Hematopoietic multipotent progenitor cell treated with erythropoietin and hydrocortisone succinate and interleukin-3 and kit ligand, for 4 days (in vitro differentiated cells): ENCODE data around the gene ULBP1.
"Not testable (repeated sequence)": the region's sequence is repeated elsewhere in the genome, so short reads cannot be mapped to it uniquely, and the experiment has no call there.

Experiments
- DNase-seq: peaks from one replicate; pipeline ENCODE4 v3.0.0-alpha.2; 2015

Gene ULBP1

DNA sequence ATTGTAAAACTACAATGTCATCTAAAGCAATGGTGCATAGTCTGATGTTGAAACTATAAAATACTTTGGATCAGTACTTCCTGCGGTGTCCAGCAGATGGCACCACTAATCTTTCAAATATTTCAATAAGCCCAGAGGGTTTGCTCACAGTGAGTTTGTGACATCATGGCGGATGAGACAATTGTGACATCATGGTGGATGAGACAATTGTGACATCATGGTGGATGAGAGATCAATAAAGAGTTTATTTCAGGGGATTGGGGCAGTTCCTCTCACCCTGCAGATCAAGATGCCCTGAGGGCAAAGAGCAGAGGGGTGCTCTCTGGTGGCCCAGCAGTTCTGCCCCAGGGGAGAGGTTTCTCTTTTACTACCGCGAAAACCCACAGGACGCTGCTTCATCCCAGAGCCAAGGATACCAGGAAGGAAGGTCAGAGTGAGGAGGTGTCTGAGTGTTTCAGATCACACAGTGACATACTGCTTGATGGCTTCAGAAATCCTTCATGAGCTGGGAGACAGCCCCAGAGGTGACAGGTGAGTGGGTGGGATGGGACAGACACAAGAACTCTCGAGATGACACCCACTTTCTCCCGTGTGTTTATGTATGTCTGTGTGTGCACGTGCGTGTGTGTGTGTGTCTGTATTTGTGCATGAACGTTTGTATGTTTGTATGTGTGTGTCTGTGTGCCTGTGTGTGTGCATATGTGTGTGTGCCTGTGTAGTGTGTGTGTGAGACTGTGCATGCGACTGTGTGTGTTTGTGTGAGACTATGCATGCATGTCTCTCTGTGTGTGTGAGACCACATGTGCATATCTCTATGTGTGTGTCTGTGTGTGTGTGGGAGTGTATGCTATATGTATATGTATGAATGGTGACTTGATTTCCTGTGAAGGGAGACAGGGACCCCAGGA lies 29.2 kb upstream of the ULBP1 start:
- DNase-seq: peak; percentile 86

DNA sequence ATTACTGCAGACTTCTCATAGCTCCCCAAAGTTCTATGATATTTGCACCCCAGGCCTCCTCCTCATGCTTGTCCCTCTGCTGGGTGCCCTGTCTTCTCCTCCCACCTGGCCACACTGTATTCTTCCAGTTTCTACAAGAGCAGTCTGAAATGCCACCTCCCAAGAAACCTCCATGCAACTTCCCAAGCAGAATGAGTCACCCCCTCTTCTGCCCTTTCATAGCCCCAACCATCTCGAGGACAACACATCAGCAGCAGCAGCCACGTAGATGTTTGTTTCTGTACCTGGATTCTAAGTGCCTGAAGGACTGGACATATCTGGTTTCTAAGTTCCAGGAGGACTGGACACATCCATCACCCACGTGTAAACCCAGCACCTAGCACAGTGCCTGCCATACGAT lies 28.5 kb upstream of the ULBP1 start:
- no peak for DNase-seq

DNA sequence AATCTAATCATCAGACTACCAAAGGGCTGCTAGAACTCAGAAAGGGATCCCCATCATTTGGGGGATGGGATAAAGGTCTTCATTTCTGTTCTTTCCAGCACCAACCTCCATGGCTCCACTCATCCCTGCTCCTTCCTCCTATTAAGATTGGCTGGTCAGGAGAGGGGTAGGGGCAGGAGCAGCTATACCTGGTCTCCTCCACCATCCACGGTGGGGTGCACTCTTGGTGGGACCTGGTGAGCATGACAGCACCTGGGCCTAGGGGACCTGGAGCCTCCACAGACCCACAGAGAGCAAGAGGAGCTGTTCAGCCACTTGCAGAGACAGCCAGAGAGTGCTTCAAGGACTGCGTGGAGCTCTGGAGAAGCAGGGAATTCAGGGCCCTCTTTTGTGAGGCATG lies 28.1 kb upstream of the ULBP1 start:
- DNase-seq: no peak

DNA sequence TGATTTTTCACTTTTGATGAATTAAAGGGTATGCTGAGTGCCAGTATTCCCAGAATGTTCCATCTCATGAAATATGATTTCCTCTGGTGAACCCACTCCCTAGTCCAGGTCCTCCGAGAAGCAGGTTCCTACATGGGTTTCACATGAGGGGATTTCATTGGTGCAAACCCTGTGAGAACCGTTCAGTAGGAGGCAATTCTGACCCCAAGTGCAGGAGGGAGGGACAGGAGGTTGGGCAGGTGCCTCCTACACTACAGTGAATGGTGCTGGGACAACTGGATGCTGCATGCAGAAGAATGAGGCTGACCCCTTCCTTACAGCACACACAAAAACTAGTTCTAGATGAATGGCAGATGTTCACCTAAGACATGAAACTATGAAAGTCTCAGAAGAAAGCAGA lies 27.0 kb upstream of the ULBP1 start:
- no peak for DNase-seq

DNA sequence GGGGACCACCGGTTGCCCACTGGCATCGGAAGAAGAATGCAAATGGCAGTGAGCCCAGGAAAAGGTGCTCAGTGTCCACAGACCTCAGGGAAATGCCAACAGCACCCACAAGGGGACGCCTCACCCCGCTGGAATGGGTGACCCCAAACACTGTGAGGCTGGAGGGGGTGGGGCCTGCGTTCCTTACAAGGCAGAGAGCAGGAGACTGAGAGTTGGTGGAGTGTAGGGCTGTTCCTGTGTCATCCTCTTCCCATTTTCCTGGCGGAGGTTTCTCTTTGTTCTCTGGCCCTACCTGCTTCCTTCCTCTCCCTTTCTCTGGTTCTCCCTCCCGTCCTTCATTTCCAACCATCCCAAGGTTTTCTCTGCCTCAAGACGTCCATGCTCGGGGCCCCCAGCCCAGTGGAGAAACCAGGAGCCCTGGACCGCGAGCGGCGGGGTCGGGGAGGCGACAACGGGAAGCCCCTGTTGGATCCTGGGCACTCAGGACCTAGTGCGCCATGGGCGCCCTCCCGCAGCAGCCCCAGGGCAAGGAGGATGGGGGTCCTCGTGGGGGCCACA lies 25.7 kb upstream of the ULBP1 start:
- DNase-seq: not testable (repeated sequence)

DNA sequence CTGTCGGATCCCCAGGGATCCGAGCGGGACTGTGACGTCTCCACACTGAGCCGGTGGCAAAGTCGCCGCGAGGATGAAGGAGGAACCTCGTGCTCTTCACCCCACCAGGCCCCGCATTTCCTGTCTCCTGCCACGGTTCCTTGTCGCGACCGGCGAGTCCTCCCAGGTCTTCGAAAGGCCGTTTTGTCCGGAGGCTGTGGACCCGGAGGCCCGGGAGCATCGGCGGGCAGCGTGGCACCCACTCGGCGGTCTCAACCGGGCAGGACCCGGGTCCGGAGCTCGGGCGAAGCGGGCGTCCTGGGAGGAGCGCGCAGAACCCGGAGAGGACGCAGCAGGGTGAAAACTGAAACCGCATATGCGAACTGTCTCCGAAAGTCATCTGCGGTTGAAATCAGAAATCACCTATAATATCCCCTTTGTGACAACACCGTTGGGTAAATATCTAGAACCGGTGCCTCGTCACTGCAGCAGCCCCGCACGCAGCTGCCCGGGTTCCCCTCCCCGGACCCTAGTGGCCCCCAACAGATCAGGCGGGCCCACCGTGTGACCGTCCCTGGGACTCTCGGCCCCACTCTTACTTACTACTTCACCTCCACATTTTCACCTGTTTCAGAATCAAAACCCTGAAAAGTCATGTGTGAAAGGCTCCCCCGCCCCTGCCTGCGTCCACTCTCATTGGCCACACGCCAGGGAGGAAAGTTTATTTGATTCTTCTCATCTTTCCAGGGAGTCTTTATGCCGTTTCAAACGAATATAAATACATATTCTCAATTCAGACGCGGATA lies 25.0 kb upstream of the ULBP1 start:
- DNase-seq: no peak

DNA sequence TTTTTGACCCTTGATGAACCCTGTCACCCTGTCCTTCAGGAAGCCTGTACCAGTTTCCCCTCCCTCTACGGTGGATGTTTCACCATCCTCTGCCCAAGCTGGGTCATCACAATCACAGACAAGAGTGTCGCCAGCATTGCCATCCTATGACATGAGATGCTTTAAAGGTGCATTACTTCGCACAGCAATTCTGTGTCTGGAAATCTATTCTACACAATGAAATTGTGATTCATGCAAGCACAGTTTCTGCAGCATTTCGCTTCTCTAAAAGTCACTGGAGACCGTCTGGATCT lies 24.4 kb upstream of the ULBP1 start:
- no peak for DNase-seq

DNA sequence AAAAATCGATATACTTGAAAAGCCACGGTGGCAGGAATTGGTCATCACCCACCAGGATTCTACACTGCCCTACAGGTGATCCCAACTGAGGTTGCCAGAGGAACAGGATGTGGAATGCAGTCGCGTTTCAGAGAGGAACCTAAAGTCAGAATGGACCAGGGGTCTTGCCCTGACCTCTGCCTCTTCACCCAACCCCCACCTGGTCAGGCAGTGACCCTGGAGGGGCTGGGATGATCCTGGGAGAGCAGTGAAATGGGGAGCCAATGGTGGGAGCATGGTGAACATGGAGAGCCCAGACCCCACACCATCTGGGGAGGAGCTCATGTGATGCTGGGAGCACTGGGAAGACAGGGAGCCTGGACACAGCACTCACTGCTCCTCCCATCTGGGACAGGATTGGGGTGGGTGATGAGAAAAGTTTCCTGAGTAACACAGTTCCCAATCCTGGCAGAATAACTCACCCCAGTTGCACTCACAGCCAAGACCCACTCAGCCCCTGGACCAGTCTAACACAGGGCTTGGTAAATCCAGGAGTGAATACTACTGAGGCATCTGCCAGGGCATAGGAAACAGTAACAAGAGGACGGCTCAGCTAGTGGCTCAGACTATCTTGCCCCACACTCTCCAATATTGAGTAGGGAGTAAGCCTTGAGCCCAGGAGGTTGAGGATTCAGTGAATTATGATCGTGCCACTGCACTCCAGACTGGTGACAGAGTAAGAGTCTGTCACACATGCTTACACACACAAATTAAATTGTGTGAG lies 23.7 kb upstream of the ULBP1 start:
- DNase-seq: no peak

DNA sequence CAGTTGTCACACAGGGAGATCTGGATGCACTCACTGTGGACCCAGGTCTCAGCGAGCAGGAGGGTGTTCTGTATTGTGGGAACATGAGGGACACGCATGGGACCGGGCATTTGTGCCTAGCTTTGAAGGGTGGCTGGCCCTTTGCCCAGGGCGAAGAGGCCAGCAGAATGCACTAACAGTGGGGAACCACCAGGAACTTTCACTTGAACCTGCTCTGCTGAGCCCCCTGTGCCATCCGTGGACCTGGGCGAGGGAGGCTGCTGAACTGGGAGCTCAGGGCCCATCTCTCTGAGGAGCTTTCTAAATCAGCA lies 23.1 kb upstream of the ULBP1 start:
- DNase-seq: no peak

DNA sequence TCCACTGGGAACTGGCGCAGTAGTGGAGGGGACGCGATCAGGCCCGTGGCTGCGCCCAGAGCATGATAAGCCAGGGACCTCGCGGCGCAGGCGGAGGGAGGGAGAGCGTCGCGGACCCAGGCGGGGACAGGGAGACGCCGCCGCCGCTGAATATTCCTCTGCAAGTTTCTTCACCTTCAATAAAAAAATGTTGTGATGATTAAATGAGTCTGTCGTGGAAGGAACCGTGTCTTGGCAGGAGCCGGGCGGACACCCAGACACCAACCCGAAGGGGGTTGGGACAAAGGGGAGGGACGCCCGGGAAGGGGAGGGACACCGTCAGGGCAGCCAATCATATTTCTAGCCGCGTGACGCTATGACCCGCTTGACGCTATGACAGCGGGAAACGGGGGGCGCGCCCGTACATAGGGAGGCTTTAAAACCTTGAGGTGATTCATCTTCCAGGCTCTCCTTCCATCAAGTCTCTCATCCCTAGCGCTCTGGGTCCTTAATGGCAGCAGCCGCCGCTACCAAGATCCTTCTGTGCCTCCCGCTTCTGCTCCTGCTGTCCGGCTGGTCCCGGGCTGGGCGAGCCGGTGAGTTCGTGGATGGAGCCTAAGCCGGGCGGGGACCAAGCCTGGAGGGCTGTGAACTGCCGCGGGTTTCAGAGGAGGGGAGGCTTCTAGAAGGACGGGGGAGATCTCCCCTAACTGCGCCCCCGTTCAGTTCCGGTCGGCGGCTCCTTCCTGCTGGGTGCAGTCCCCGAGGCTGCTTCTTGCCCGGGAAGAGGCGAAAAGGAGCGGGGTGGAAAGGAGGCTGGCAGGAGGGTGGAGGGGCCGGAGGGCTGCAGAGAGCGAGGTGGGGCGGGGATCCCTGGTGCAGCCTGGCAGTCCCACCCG lies 21.9 kb upstream of the ULBP1 start, which contains the start of gene ULBP2:
ULBP2 (plus strand) TSS at position 432 of the 878 bp plus-strand sequence; CDS start at position 491, 59 bp downstream.
- peak; percentile 92 for DNase-seq

DNA sequence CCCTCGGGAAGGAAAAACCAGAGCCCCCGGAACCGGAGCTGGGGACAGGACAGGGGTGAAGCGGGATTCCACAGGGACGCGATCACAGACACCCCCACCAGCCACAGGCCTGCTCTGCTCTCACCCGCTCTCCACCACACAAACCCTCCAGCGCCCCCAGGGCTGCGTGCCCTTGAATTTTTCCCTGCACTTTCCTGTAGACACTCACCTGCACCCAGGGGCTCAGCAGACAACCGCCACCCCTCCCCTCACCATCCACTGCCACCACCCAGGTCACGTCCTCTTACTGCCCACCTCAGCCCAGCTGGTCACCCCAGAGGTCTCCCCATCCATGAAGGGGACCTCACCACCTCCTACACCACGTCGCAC lies 21.3 kb upstream of the ULBP1 start:
- no peak for DNase-seq

DNA sequence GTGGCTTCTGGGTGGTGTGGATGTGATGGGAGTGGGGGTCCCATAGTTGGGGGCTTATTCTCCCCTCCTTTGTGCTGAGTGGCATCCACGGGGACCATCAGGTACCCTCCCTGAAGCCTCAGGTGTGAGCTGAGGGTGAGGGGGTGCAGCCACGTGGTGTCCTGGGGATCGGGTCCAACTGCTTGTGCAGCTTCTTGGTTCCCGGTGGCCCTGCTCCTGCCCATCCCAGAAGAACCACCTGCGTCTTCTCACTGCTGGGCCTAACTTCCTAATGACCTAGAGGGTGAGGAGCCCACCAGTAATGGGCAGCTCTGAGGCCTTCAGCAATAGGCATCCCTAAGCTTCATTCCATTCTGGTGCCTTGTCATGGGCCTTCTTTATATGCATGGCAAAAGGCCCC lies 20.4 kb upstream of the ULBP1 start:
- DNase-seq: not testable (repeated sequence)

DNA sequence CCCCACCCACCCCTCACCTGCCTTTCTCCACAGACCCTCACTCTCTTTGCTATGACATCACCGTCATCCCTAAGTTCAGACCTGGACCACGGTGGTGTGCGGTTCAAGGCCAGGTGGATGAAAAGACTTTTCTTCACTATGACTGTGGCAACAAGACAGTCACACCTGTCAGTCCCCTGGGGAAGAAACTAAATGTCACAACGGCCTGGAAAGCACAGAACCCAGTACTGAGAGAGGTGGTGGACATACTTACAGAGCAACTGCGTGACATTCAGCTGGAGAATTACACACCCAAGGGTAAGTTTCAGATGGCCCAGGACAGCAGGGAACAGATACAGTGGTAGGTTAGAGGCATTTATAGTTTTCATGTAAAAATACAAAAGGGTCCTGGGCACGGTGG lies 18.5 kb upstream of the ULBP1 start:
- DNase-seq: not testable (repeated sequence)

DNA sequence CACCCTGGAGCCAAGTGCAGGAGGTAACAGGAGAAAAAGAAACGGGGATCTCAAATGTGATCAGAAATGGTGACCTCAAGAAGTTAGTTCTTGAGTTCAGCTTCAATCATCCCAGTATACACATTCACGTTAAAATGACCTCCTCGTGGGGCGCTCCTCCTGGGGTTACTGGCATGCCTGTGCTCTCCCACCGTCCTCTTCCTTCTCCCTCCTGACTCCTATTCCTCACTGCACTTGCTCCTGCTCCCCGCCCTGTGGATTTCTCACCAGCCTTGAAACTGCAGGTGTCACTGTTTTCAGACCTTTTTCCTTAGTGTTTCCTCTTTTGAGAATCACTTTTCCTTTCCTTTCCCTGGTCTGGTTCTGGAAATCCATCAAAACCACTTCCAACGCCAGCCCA lies 17.1 kb upstream of the ULBP1 start:
- DNase-seq: not testable (repeated sequence)

DNA sequence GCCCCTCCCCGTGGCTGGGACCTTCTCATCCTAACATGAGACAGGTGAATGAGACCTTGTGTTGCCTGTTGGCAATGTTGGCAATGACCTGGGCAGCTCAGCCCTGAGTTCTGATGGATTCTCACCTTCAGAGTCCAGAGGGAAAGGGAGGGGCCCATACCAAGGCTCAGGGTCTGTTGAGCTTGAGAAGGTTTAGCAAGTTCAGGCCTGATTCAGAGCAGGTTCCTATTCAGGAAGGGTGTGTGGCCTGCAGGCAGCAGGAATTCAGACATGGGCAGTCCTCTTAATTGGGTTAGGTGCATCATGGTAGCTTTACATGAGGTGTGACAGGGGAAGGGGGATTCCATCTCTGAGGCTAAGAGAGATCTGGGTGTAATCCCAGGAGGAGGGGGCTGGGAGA lies 16.2 kb upstream of the ULBP1 start:
- not testable (repeated sequence) for DNase-seq

DNA sequence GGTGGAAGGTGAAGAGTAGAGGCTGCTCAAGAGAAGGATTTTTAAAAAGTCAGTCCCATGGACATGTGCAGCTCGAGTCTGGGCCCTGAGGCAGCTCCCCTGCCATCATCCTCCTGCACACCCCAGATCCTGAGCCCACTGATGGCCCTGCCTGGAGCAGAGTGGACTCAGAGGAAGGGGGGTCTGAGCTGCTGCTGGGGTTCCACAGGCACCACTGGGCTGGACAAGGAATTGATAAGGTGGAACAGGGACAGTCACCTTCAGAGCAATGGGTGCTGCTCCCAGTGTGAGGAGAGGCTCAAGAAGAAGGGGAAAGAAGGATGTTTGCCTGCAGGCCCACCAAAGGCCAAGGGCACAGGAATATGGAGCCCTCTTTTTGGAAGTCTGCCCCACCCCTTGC lies 15.7 kb upstream of the ULBP1 start:
- DNase-seq: no peak

DNA sequence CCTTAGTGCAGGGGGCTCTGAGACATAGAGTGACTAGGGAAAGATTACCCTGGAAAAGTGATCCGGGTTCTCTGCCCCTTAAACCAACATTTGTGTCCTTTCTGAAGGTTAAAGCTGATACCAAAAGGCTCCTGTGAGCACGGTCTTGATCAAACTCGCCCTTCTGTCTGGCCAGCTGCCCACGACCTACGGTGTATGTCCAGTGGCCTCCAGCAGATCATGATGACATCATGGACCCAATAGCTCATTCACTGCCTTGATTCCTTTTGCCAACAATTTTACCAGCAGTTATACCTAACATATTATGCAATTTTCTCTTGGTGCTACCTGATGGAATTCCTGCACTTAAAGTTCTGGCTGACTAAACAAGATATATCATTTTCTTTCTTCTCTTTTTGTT lies 15.1 kb upstream of the ULBP1 start:
- DNase-seq: no peak

DNA sequence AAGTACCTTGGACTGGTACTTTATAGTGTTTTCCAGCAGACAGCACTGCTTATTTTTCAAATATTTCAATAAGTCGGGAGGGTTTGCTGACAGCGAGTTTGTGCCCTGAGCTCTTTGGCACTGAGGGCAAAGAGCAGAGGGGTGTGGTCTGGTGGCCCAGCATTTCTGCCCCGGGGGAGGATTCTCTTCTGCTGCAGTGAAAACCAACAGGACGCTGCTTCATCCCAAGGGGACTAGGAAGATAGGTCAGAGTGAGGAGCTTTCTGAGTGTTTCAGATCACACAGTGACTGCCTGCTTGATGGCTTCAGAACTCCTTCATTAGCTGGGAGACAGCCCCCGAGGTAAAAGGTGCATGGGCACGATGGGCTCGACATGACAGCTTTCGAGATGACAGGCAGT lies 13.3 kb upstream of the ULBP1 start:
- DNase-seq: no peak

DNA sequence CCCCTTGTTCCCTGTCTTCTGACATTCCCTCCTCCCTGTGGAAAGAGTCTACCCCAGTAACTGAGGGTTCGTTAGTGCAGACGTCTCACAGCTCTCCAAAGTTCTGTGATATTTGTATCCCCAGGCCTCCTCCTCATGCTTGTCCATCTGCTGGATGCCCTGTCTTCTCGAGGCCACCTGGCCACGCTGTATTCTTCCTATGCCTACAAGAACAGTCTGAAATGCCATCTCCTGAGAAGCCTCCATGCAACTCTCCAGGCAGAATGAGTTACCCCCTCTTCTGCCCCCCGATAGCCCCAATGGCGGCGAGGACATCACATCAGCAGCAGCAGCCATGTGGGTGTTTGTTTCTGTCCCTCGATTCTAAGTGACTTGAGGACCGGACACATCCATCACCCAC lies 12.6 kb upstream of the ULBP1 start:
- no peak for DNase-seq

DNA sequence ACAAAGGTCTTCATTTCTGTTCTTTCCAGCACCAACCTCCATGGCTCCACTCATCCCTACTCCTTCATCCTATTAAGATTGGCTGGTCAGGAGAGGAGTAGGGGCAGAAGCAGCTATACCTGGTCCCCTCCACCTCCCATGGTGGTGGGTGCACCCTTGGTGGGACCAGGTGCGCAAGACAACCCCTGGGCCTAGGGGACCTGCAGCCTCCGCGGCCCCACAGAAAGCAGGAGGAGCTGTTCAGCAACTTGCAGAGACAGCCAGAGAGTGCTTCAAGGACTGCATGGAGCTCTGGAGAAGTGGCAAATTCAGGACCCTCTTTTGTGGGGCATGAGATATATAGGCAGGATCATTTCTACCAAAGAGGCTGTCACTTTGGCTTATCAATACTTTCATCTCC lies 12.1 kb upstream of the ULBP1 start:
- no peak for DNase-seq

DNA sequence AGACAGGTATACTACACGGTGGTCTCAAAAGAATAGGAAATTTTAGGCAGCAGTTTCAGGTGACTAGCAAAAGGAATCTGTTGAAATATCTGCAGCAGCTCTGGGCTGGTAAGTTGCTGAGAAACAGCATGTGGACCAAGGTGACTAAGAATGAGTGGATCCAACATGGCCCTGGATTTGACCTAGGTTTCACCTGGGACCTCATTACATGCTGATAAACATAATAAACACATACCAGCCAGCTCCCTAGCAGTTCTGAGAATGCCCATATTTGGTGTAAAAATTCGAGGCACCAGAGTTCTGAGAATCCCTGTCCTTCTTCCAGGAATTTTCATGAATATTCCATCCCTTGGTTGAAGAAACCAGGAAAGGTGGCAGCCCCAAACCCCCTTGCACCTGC lies 10.4 kb upstream of the ULBP1 start:
- DNase-seq: not testable (repeated sequence)

DNA sequence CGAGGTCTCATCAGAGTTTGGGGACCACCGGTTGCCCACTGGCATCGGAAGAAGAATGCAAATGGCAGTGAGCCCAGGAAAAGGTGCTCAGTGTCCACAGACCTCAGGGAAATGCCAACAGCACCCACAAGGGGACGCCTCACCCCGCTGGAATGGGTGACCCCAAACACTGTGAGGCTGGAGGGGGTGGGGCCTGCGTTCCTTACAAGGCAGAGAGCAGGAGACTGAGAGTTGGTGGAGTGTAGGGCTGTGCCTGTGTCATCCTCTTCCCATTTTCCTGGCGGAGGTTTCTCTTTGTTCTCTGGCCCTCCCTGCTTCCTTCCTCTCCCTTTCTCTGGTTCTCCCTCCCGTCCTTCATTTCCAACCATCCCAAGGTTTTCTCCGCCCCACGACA lies 9.8 kb upstream of the ULBP1 start:
- DNase-seq: not testable (repeated sequence)
